ENCODE data around the gene SMYD3.

DNA sequence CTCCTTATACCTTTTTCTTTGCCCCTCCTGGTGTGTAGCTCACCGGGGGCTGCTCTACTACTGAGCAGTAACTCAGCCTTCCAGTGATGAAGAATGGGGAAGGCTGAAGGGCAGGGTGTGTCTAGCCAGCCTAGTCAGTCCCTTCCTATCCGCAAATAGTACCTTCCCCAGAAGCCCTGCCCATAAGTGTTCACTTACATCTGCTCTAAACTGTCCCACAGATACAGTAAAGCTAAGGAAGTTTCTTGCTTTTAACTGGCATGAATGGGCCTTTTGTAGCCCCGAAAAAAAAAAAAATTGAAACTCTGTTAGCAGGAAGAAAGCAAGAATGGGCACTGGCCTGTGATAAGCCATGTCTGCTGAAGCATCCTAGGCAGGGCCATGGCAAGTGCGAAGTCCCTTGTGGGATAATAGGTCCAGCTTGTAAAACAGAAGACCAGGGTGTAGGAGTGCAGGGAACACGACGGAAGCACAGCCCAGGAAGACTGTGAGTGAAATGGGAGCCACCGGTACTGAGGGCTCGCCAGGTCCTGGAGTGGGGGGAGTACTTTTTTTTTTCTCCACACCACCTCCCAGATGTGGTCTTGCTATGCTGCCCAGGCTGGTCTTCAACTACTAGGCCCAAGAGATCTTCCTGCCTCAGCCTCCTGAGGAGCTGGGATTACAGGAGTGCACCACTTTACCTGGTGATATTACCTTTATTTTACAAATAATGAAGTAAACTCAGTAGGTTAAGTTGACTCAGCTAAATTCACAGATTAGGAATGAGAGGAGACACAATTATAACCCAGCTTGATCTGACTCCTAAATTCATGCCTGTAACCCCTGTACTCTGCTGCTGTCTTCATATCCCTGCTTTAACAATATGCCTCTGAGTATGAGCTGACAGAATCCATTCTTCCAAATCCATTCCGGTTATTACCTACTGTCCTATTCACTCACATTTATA lies 347.5 kb downstream of the SMYD3 start:
- TF ChIP-seq, protein P1, sequence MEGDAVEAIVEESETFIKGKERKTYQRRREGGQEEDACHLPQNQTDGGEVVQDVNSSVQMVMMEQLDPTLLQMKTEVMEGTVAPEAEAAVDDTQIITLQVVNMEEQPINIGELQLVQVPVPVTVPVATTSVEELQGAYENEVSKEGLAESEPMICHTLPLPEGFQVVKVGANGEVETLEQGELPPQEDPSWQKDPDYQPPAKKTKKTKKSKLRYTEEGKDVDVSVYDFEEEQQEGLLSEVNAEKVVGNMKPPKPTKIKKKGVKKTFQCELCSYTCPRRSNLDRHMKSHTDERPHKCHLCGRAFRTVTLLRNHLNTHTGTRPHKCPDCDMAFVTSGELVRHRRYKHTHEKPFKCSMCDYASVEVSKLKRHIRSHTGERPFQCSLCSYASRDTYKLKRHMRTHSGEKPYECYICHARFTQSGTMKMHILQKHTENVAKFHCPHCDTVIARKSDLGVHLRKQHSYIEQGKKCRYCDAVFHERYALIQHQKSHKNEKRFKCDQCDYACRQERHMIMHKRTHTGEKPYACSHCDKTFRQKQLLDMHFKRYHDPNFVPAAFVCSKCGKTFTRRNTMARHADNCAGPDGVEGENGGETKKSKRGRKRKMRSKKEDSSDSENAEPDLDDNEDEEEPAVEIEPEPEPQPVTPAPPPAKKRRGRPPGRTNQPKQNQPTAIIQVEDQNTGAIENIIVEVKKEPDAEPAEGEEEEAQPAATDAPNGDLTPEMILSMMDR (conservative IDR thresholded peaks at IDR 0.05; ENCODE audit: low read length), result no peak
- TF ChIP-seq EZH2phosphoT487 (IDR thresholded peaks at IDR 0.05; ENCODE audit: borderline replicate concordance), result no peak

Measured in Loucy (cell line).